T-helper 22 cell (primary cell): ENCODE data around the gene MFSD6L.

ENCODE experiments used
- DNase-seq: peaks from one replicate; pipeline ENCODE4 v3.0.0-alpha.2; 2020; ENCODE audit warnings: low read depth

Gene MFSD6L

GRCh38 chr17:8798846-8799569 lies at the start of gene MFSD6L:
Gene MFSD6L, minus strand, starts transcription at chr17:8799365. Its CDS starts 245 bp downstream, at chr17:8799120.
- no peak for DNase-seq

GRCh38 chr17:8847891-8848290 lies 48.7 kb upstream of the MFSD6L start:
- DNase-seq: no peak

GRCh38 chr17:8846768-8847211 lies 47.6 kb upstream of the MFSD6L start:
- DNase-seq: no peak

GRCh38 chr17:8844229-8845218 lies 45.4 kb upstream of the MFSD6L start:
- no peak for DNase-seq

GRCh38 chr17:8843344-8843743 lies 44.2 kb upstream of the MFSD6L start:
- DNase-seq: no peak

- DNase-seq: no peak
These were observed 42.7 kb upstream of the MFSD6L start for GRCh38 chr17:8841844-8842243.

- no peak for DNase-seq
These were observed 40.3 kb upstream of the MFSD6L start for GRCh38 chr17:8839410-8839935.

- DNase-seq: no peak
These were observed 39.5 kb upstream of the MFSD6L start for GRCh38 chr17:8838551-8839095.

GRCh38 chr17:8837563-8838075 lies 38.5 kb upstream of the MFSD6L start:
- DNase-seq: no peak

- DNase-seq: no peak
These were observed 37.8 kb upstream of the MFSD6L start for GRCh38 chr17:8836821-8837562.

- no peak for DNase-seq
These were observed 36.6 kb upstream of the MFSD6L start for GRCh38 chr17:8835631-8836364.

- no peak for DNase-seq
These were observed 35.9 kb upstream of the MFSD6L start for GRCh38 chr17:8835106-8835505.

- DNase-seq: no peak
These were observed 33.7 kb upstream of the MFSD6L start for GRCh38 chr17:8832711-8833352.

- DNase-seq: no peak
These were observed 32.2 kb upstream of the MFSD6L start for GRCh38 chr17:8831234-8831849.

- no peak for DNase-seq
These were observed 31.0 kb upstream of the MFSD6L start for GRCh38 chr17:8830141-8830540.

- DNase-seq: no peak
These were observed 30.1 kb upstream of the MFSD6L start for GRCh38 chr17:8829036-8829941.

GRCh38 chr17:8828517-8828875 lies 29.3 kb upstream of the MFSD6L start:
- no peak for DNase-seq

GRCh38 chr17:8826808-8827435 lies 27.8 kb upstream of the MFSD6L start:
- no peak for DNase-seq
